Measurements from ENCODE around the gene PTPRG.

- TF ChIP-seq, protein P1, sequence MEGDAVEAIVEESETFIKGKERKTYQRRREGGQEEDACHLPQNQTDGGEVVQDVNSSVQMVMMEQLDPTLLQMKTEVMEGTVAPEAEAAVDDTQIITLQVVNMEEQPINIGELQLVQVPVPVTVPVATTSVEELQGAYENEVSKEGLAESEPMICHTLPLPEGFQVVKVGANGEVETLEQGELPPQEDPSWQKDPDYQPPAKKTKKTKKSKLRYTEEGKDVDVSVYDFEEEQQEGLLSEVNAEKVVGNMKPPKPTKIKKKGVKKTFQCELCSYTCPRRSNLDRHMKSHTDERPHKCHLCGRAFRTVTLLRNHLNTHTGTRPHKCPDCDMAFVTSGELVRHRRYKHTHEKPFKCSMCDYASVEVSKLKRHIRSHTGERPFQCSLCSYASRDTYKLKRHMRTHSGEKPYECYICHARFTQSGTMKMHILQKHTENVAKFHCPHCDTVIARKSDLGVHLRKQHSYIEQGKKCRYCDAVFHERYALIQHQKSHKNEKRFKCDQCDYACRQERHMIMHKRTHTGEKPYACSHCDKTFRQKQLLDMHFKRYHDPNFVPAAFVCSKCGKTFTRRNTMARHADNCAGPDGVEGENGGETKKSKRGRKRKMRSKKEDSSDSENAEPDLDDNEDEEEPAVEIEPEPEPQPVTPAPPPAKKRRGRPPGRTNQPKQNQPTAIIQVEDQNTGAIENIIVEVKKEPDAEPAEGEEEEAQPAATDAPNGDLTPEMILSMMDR (IDR thresholded peaks at IDR 0.05; ENCODE audit: poor library complexity) = no peak
- no peak for TF ChIP-seq EZH2 (IDR thresholded peaks at IDR 0.05; ENCODE audit: borderline replicate concordance)
- TF ChIP-seq EZH2phosphoT487 (IDR thresholded peaks at IDR 0.05; ENCODE audit: low read depth, severe bottlenecking, unreplicated experiment) = no peak
Measured at GRCh38 chr3:62252438-62253157, 691.2 kb downstream of the PTPRG start.
